CD8-positive, alpha-beta memory T cell (primary cell): ENCODE results near the gene C1QTNF8. TPM values are rescaled to one million over a fixed set of nuclear protein-coding genes. Genes with fewer than 3 reads are reported as not detected.

Experiments used
- CTCF ChIA-PET: fragments of 350-600 bp; sonication (Branson Sonifier 250); formaldehyde crosslinking; loops from one replicate; lab custom pipeline; 2021; ENCODE audit warnings: antibody characterized with exemption; lab: Charles Lee
- POLR2A ChIA-PET: fragments of 350-600 bp; sonication (Branson Sonifier 250); formaldehyde crosslinking; loops from one replicate; lab custom pipeline; 2021; ENCODE audit warnings: antibody characterized with exemption; lab: Charles Lee
- DNase-seq, 5 donors: peaks; one replicate each; pipeline versions ENCODE4 v3.0.0 to v3.0.0-alpha.2; 2020 to 2022; ENCODE audit warnings: mixed read lengths in 1 of 5
- H3K27ac ChIP-seq: one replicate; pipeline ENCODE4 v1.7.0; 2013; ENCODE audit warnings: low read depth, mild to moderate bottlenecking, low read length, moderate library complexity
- H3K27me3 ChIP-seq: 2 replicates; pipeline ENCODE4 v1.7.0; 2013; ENCODE audit warnings: low read length, mild to moderate bottlenecking; ENCODE audit not compliant: insufficient read depth, poor library complexity, severe bottlenecking
- H3K36me3 ChIP-seq: 2 replicates; pipeline ENCODE4 v1.7.0; 2013; ENCODE audit warnings: mild to moderate bottlenecking, low read length, moderate library complexity; ENCODE audit not compliant: insufficient read depth
- H3K4me1 ChIP-seq: 2 replicates; pipeline ENCODE4 v1.7.0; 2013; ENCODE audit warnings: mild to moderate bottlenecking, low read length, moderate library complexity; ENCODE audit not compliant: insufficient read depth
- H3K4me3 ChIP-seq: 2 replicates; pipeline ENCODE4 v1.7.0; 2013; ENCODE audit warnings: mild to moderate bottlenecking, low read length
- H3K9me3 ChIP-seq: 2 replicates; pipeline ENCODE4 v1.7.0; 2013; ENCODE audit warnings: mild to moderate bottlenecking, low read length
- H3K27ac Mint-ChIP-seq, 8 donors: one replicate each; pipeline ENCODE4 v1.8.0; 2020 to 2021; ENCODE audit warnings: mixed read lengths in 8 of 8, mild to moderate bottlenecking in 6 of 8, inconsistent platforms in 3 of 8, moderate library complexity in 3 of 8
- H3K27me3 Mint-ChIP-seq, 2 donors: one replicate each; pipeline ENCODE4 v1.8.0; 2020 to 2021; ENCODE audit warnings: mixed read lengths in 2 of 2, mild to moderate bottlenecking in 1 of 2, moderate library complexity in 1 of 2
- H3K36me3 Mint-ChIP-seq, 3 donors: one replicate each; pipeline ENCODE4 v1.8.0; 2020 to 2021; ENCODE audit warnings: mixed read lengths in 3 of 3, inconsistent platforms in 1 of 3, mild to moderate bottlenecking in 1 of 3
- H3K4me1 Mint-ChIP-seq, 3 donors: one replicate each; pipeline ENCODE4 v1.8.0; 2020 to 2021; ENCODE audit warnings: mixed read lengths in 3 of 3, inconsistent platforms in 1 of 3, mild to moderate bottlenecking in 1 of 3
- H3K4me3 Mint-ChIP-seq, 7 donors: one replicate each; pipeline ENCODE4 v1.8.0; 2020 to 2021; ENCODE audit warnings: mixed read lengths in 7 of 7, mild to moderate bottlenecking in 6 of 7, moderate library complexity in 4 of 7, inconsistent platforms in 2 of 7
- H3K9me3 Mint-ChIP-seq, 5 donors: one replicate each; pipeline ENCODE4 v1.8.0; 2020 to 2022; ENCODE audit warnings: mixed read lengths in 5 of 5, mild to moderate bottlenecking in 3 of 5, moderate library complexity in 2 of 5, inconsistent platforms in 1 of 5
- polyA plus RNA-seq: library from polyadenylated mRNA; unstranded; fragments of 300-500 nt; fragmentation: Illumina TruSeq; gene quantifications from one replicate; pipeline ENCODE4 v1.2.3, GENCODE V29; 2021
- total RNA-seq, 2 experiments: library from RNA; stranded (reverse); gene quantifications; one replicate each; pipeline ENCODE4 v1.2.3, GENCODE V29; 2021

C1QTNF8 gene
- total and polyA plus RNA-seq, 3 experiments from 2014 or later = not detected

DNA sequence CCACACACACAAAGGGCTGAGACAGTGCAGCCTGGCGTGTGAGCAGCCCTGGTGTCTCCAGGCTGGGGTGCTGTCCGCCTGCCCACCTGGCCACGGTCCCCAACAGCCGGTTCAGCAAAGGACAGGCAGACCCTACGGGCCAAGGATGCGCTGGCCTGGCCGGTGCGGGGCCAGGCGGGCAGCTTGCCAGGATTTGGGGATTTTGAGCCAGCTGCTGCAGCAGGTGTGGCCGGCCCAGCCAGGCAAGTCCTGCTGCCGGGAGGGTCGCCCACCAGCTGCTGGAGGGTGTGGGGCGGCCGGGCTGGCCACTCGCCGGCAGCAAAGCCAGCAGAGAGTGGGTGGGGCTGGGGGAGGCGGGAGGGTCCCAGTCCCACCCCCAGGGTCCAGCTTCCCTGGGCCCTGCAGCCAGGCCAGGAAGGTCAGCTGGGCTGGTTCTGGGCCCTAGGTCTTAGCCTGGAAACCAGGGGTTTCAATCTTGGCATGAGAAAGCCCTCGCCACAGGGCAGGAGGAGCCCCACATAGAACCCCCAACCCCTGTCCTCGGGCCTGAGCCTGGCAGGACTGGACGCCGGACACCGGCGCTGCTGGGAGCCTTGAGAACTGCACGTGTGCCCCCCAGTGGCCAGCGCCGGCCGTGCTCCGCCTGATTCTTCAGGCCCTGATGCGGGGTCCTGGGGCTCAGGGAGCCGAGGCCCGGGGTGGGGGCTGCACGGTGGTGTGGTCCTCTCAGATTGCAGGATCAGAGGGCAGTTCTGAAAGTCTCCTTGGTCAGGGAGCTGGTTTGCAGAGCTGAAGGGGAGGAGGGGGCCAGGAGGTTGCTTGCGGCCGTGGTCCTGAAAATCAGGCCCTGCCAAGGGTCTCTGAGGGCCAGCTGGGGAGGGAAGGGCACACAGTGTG lies 41.1 kb downstream of the C1QTNF8 start:
- peaks cover 0 to 5% (median 4%) of the 10 kb centered on the region in 5 donors for H3K9me3 Mint-ChIP-seq
- peak in 1 of 5 donors; percentile 11 for DNase-seq
- Histone ChIP-seq H3K36me3 (no peaks in the 10 kb centered on the region), H3K27me3 (peaks cover 5% of the 10 kb centered on the region), H3K9me3 (no peaks in the 10 kb centered on the region), H3K27ac (no peak overlapping the region), H3K4me1 (no peaks in the 10 kb centered on the region), H3K4me3 (no peak overlapping the region)
- H3K27me3 Mint-ChIP-seq = peaks cover 6 to 12% of the 10 kb centered on the region in 2 donors
- H3K27ac Mint-ChIP-seq = no peak overlapping the region
- no peak overlapping the region for H3K4me3 Mint-ChIP-seq
- ChIA-PET POLR2A (no interaction called here), CTCF (interaction anchor here (1.3 to 1.7 kb wide), 2 partner anchors 54 to 124 kb away, joined by 3 read pairs; no protein-coding TSS in a partner anchor)
- no peaks in the 10 kb centered on the region for H3K4me1 Mint-ChIP-seq
- H3K36me3 Mint-ChIP-seq = peaks cover 0 to 6% (median 0%) of the 10 kb centered on the region in 3 donors

DNA sequence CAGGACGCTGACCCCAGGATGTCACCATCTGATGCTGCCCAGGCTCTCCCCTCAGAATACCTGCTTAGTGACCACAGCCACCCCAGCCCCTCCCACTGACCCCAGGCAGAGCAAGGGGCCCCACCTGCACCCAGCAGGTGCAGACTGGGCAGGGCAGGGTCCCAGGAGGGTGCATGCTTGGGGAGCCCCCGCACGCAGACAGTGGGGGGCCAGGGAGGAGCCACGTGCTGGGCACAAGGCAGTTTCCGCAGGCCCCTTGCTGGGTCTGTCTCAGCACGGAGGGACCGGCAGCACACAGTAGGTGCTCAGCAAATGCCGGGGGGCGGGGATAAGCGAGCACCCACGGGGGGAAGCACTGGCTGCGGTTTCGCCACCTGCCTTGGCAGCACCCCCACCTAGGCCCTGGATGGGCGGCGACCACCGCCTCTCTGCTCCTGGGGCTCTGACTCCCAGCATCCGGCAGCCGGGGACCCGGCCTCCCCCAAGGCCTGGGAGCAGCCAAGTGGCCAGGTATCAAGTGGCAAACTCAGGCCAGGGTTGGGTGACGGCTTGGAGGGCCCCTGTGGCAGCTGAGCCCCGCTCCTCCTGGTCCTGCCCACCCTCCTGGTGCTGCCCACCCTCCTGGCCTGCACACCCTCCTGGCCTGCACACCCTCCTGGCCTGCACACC lies 42.2 kb downstream of the C1QTNF8 start:
- Mint-ChIP-seq H3K27ac (no peak overlapping the region), H3K4me3 (no peak overlapping the region), H3K27me3 (peaks cover 6 to 7% of the 10 kb centered on the region in 2 donors), H3K36me3 (no peaks in the 10 kb centered on the region), H3K4me1 (no peaks in the 10 kb centered on the region), H3K9me3 (no peaks in the 10 kb centered on the region)
- H3K27ac ChIP-seq = no peak overlapping the region
- no peaks in the 10 kb centered on the region for H3K36me3 ChIP-seq
- no peaks in the 10 kb centered on the region for H3K9me3 ChIP-seq
- no peak overlapping the region for H3K4me3 ChIP-seq
- no peaks in the 10 kb centered on the region for H3K4me1 ChIP-seq
- CTCF ChIA-PET = no interaction called here
- no peak for DNase-seq
- POLR2A ChIA-PET = no interaction called here
- H3K27me3 ChIP-seq = peaks cover 5% of the 10 kb centered on the region

DNA sequence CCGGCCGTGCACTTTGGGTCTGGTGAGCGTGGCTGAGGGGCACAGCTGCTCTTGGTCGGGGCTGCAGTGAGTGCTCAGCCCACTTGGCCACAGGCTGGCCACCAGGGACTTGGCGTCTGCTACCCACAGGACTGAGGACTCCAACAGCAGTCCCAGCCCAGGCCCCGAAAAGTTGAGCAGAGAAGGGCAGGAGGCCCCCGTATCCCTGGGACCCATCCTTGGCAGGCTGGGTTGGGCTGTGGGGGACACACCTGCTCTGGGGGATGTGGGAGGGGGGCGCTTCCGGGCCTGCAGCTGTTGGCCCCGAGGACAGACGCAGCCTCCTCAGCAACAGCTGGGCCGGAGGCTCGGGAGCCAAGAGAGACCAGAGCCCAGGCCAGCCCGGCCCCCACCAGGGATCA lies 42.9 kb downstream of the C1QTNF8 start:
- no peak overlapping the region for H3K4me3 ChIP-seq
- peaks cover 5% of the 10 kb centered on the region for H3K27me3 ChIP-seq
- Mint-ChIP-seq H3K27ac (no peak overlapping the region), H3K4me3 (no peak overlapping the region), H3K4me1 (no peaks in the 10 kb centered on the region), H3K36me3 (no peaks in the 10 kb centered on the region), H3K9me3 (no peaks in the 10 kb centered on the region), H3K27me3 (peaks cover 6% of the 10 kb centered on the region in 2 donors)
- no peak for DNase-seq
- H3K9me3 ChIP-seq = no peaks in the 10 kb centered on the region
- POLR2A ChIA-PET = no interaction called here
- H3K4me1 ChIP-seq = no peaks in the 10 kb centered on the region
- CTCF ChIA-PET = no interaction called here
- no peak overlapping the region for H3K27ac ChIP-seq
- H3K36me3 ChIP-seq = no peaks in the 10 kb centered on the region

GRCh38 chr16:1052721-1053120 lies 43.3 kb downstream of the C1QTNF8 start:
- Histone ChIP-seq H3K4me3 (no peak overlapping the region), H3K9me3 (no peaks in the 10 kb centered on the region), H3K27me3 (peaks cover 5% of the 10 kb centered on the region), H3K4me1 (no peaks in the 10 kb centered on the region), H3K36me3 (no peaks in the 10 kb centered on the region), H3K27ac (no peak overlapping the region)
- Mint-ChIP-seq H3K27ac (no peak overlapping the region), H3K36me3 (no peaks in the 10 kb centered on the region), H3K27me3 (peaks cover 6% of the 10 kb centered on the region in 2 donors), H3K4me1 (no peaks in the 10 kb centered on the region), H3K4me3 (no peak overlapping the region), H3K9me3 (no peaks in the 10 kb centered on the region)
- no peak for DNase-seq
- ChIA-PET CTCF (no interaction called here), POLR2A (no interaction called here)

DNA sequence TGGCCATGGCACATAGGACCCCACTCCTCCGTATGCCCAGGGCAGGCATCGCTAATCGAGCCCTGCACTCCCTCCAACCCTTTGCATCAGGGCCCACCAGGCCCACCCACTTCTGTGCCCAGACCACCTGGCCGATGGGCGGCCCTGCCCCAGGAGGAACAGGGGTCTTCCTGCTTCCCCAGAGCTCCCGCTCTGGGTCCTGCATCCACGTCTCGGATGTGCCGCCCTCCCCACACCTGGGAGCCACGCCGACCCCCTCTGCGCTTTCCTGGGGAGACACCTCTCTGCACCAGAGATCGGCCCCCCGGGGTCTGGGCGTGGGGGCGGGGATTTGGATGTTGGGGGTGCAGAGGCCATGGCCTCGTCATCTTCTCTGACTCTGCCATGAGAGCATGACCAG lies 44.6 kb downstream of the C1QTNF8 start:
- Mint-ChIP-seq H3K4me1 (no peaks in the 10 kb centered on the region), H3K9me3 (no peaks in the 10 kb centered on the region), H3K36me3 (no peaks in the 10 kb centered on the region), H3K4me3 (no peak overlapping the region), H3K27me3 (peaks cover 6% of the 10 kb centered on the region in 2 donors), H3K27ac (no peak overlapping the region)
- no peaks in the 10 kb centered on the region for H3K4me1 ChIP-seq
- no peaks in the 10 kb centered on the region for H3K36me3 ChIP-seq
- ChIA-PET CTCF (no interaction called here), POLR2A (no interaction called here)
- no peak overlapping the region for H3K27ac ChIP-seq
- no peaks in the 10 kb centered on the region for H3K27me3 ChIP-seq
- no peak overlapping the region for H3K4me3 ChIP-seq
- no peaks in the 10 kb centered on the region for H3K9me3 ChIP-seq
- no peak for DNase-seq

DNA sequence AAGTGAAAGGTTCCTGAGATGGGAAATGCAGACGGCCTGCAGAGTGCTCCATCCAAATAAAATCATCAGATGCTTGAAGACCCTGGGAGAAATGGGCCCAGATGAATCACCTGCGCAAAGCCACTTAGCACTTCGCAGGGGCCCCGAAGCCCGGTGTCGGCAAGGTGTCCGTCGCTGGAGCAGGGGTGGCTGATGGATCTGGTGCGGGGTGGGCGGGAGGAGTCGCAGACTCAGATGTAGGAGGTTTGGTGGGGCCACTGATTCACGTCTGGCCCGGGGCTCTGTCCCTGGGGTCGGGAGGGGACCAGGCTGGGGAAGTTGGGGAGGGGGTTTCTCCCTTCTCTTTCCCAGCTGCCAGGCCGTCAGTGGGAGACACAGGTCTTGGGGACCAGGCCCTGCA lies 45.1 kb downstream of the C1QTNF8 start:
- H3K4me3 Mint-ChIP-seq = no peak overlapping the region
- no peaks in the 10 kb centered on the region for H3K4me1 ChIP-seq
- no peaks in the 10 kb centered on the region for H3K36me3 ChIP-seq
- no peak overlapping the region for H3K4me3 ChIP-seq
- H3K27ac ChIP-seq = no peak overlapping the region
- DNase-seq = no peak
- H3K27me3 ChIP-seq = no peaks in the 10 kb centered on the region
- POLR2A ChIA-PET = no interaction called here
- H3K9me3 ChIP-seq = no peaks in the 10 kb centered on the region
- no peaks in the 10 kb centered on the region for H3K36me3 Mint-ChIP-seq
- no peaks in the 10 kb centered on the region for H3K4me1 Mint-ChIP-seq
- no peaks in the 10 kb centered on the region for H3K9me3 Mint-ChIP-seq
- CTCF ChIA-PET = no interaction called here
- peaks cover 4 to 6% of the 10 kb centered on the region in 2 donors for H3K27me3 Mint-ChIP-seq
- H3K27ac Mint-ChIP-seq = no peak overlapping the region

- Histone ChIP-seq H3K9me3 (no peaks in the 10 kb centered on the region), H3K27me3 (no peaks in the 10 kb centered on the region), H3K4me1 (no peaks in the 10 kb centered on the region), H3K36me3 (no peaks in the 10 kb centered on the region), H3K4me3 (no peak overlapping the region), H3K27ac (no peak overlapping the region)
- H3K4me3 Mint-ChIP-seq = no peak overlapping the region
- H3K4me1 Mint-ChIP-seq = no peaks in the 10 kb centered on the region
- H3K27me3 Mint-ChIP-seq = peaks cover 4 to 6% of the 10 kb centered on the region in 2 donors
- no peaks in the 10 kb centered on the region for H3K36me3 Mint-ChIP-seq
- no peak overlapping the region for H3K27ac Mint-ChIP-seq
- no peak for DNase-seq
- no peaks in the 10 kb centered on the region for H3K9me3 Mint-ChIP-seq
- POLR2A ChIA-PET = no interaction called here
- CTCF ChIA-PET = no interaction called here
Observed at GRCh38 chr16:1050516-1050915, 45.5 kb downstream of the C1QTNF8 start.

DNA sequence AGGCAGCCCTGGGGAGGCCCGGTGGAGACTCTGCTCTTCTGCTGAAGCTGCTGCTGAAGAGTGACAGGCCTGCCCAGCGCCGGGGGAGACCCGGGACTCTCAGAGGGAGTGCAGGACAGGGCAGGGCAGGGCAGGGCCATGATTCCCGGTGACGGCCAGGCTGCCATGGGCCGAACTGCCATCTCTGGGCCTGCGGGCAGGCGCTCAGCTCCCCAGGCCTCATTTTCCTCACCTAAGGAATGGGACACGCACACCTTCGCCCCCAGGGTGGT lies 46.1 kb downstream of the C1QTNF8 start:
- Histone ChIP-seq H3K9me3 (no peaks in the 10 kb centered on the region), H3K27me3 (no peaks in the 10 kb centered on the region), H3K4me3 (no peak overlapping the region), H3K27ac (no peak overlapping the region), H3K36me3 (no peaks in the 10 kb centered on the region), H3K4me1 (no peaks in the 10 kb centered on the region)
- H3K9me3 Mint-ChIP-seq = no peaks in the 10 kb centered on the region
- H3K4me1 Mint-ChIP-seq = no peaks in the 10 kb centered on the region
- H3K4me3 Mint-ChIP-seq = no peak overlapping the region
- H3K36me3 Mint-ChIP-seq = no peaks in the 10 kb centered on the region
- peaks cover 2 to 3% of the 10 kb centered on the region in 2 donors for H3K27me3 Mint-ChIP-seq
- H3K27ac Mint-ChIP-seq = no peak overlapping the region
- ChIA-PET POLR2A (no interaction called here), CTCF (no interaction called here)
- DNase-seq = no peak
